MM.1S (cell line): ENCODE data around the gene NDFIP1.

Experiments
- DNase-seq: peaks from one replicate; pipeline ENCODE4 v3.0.0-alpha.2; 2015
- H2AFZ ChIP-seq: fragments of 300-600 bp; sonication (generic); 2 replicates; pipeline ENCODE4 v1.6.0; 2016; ENCODE audit warnings: antibody characterized with exemption, low read length
- H3F3A ChIP-seq: fragments of 300-600 bp; sonication (generic); 2 replicates; pipeline ENCODE4 v1.6.1; 2016; ENCODE audit warnings: mild to moderate bottlenecking, antibody characterized with exemption, low read length, moderate library complexity, mixed read lengths; ENCODE audit not compliant: insufficient read depth
- H3K27ac ChIP-seq: fragments of 300-600 bp; sonication (generic); 2 replicates; pipeline ENCODE4 v1.5.1; 2016; ENCODE audit warnings: mild to moderate bottlenecking, low read length
- H3K27me3 ChIP-seq: fragments of 300-600 bp; sonication (generic); replicated peaks from 2 replicates; pipeline ENCODE4 v1.6.0; 2016; ENCODE audit warnings: low read length; ENCODE audit not compliant: insufficient read depth
- H3K36me3 ChIP-seq: fragments of 300-600 bp; sonication (generic); replicated peaks from 2 replicates; pipeline ENCODE4 v1.6.1; 2016; ENCODE audit warnings: mild to moderate bottlenecking, low read length, mixed read lengths; ENCODE audit not compliant: insufficient read depth
- H3K4me1 ChIP-seq: fragments of 300-600 bp; sonication (generic); 2 replicates; pipeline ENCODE4 v1.6.1; 2016; ENCODE audit warnings: low read length, mixed read lengths
- H3K4me2 ChIP-seq: fragments of 300-600 bp; sonication (generic); 2 replicates; pipeline ENCODE4 v1.6.0; 2016; ENCODE audit warnings: low read depth, low read length
- H3K4me3 ChIP-seq: fragments of 300-600 bp; sonication (generic); 2 replicates; pipeline ENCODE4 v1.5.1; 2016; ENCODE audit warnings: low read length, mixed read lengths
- H3K79me2 ChIP-seq: fragments of 300-600 bp; sonication (generic); 2 replicates; pipeline ENCODE4 v1.6.1; 2016; ENCODE audit warnings: mixed run types, low read length, mixed read lengths
- H3K9ac ChIP-seq: fragments of 300-600 bp; sonication (generic); 2 replicates; pipeline ENCODE4 v1.6.1; 2016; ENCODE audit warnings: low read length, mixed read lengths
- H3K9me2 ChIP-seq: fragments of 300-600 bp; sonication (generic); replicated peaks from 2 replicates; pipeline ENCODE4 v1.6.1; 2016; ENCODE audit warnings: mild to moderate bottlenecking, low read length, mixed read lengths; ENCODE audit not compliant: insufficient read depth
- H3K9me3 ChIP-seq: fragments of 300-600 bp; sonication (generic); replicated peaks from 2 replicates; pipeline ENCODE4 v1.6.1; 2016; ENCODE audit warnings: mild to moderate bottlenecking, low read length, mixed read lengths; ENCODE audit not compliant: insufficient read depth
- H4K20me1 ChIP-seq: fragments of 300-600 bp; sonication (generic); 2 replicates; pipeline ENCODE4 v1.6.1; 2016; ENCODE audit warnings: mild to moderate bottlenecking, low read length, moderate library complexity, mixed read lengths; ENCODE audit not compliant: insufficient read depth
- CTCF ChIP-seq: fragments of 300-600 bp; sonication (generic); IDR thresholded peaks from 2 replicates; pipeline ENCODE4 v1.5.1; 2016; ENCODE audit warnings: antibody characterized with exemption, low read length, mixed read lengths
- EZH2 ChIP-seq: fragments of 300-600 bp; sonication (generic); optimal IDR thresholded peaks from 2 replicates; pipeline ENCODE3; 2017; ENCODE audit warnings: low read depth, mild to moderate bottlenecking, antibody characterized with exemption, low read length, mixed read lengths
- EZH2phosphoT487 ChIP-seq: fragments of 300-600 bp; sonication (generic); IDR thresholded peaks from 2 replicates; pipeline ENCODE4 v1.6.1; 2018; ENCODE audit warnings: antibody characterized with exemption, low read length

Gene NDFIP1

GRCh38 chr5:142110988-142111687, 2.6 kb downstream of the NDFIP1 start:
- TF ChIP-seq CTCF (no peak), EZH2phosphoT487 (no peak), EZH2 (no peak)
- Histone ChIP-seq H3K4me3 (no peak overlapping the region), H4K20me1 (peaks cover 7% of the 10 kb centered on the region), H3K4me2 (peak overlapping the region; percentile 81; the same call in 1 of the 2 replicates), H3K27me3 (no peaks in the 10 kb centered on the region), H3K27ac (no peak overlapping the region), H3K79me2 (peaks cover 72% of the 10 kb centered on the region), H3K36me3 (no peaks in the 10 kb centered on the region), H3K4me1 (peaks cover 16% of the 10 kb centered on the region; the same call in 1 of the 2 replicates), H3F3A (peaks cover 15% of the 10 kb centered on the region), H3K9me2 (no peaks in the 10 kb centered on the region), H2AFZ (no peak overlapping the region), H3K9ac (no peak overlapping the region), H3K9me3 (no peaks in the 10 kb centered on the region)
- no peak for DNase-seq

- peaks cover 98% of the 10 kb centered on the region for H3K79me2 ChIP-seq
- no peak overlapping the region for H3K4me3 ChIP-seq
- no peak for DNase-seq
- peaks cover 28% of the 10 kb centered on the region for H3K4me1 ChIP-seq
- no peaks in the 10 kb centered on the region for H3K27me3 ChIP-seq
- H3K4me2 ChIP-seq = no peak overlapping the region
- TF ChIP-seq CTCF = no peak
- no peak for TF ChIP-seq EZH2phosphoT487
- TF ChIP-seq EZH2 = no peak
- H4K20me1 ChIP-seq = peaks cover 7% of the 10 kb centered on the region
- H3F3A ChIP-seq = peaks cover 9% of the 10 kb centered on the region
- H3K9ac ChIP-seq = no peak overlapping the region
- no peak overlapping the region for H3K27ac ChIP-seq
- no peaks in the 10 kb centered on the region for H3K36me3 ChIP-seq
- no peak overlapping the region for H2AFZ ChIP-seq
- H3K9me2 ChIP-seq = no peaks in the 10 kb centered on the region
- H3K9me3 ChIP-seq = no peaks in the 10 kb centered on the region
Observed at GRCh38 chr5:142114687-142115086, 6.1 kb downstream of the NDFIP1 start.

GRCh38 chr5:142115937-142116614, 7.5 kb downstream of the NDFIP1 start:
- peaks cover 6% of the 10 kb centered on the region for H3F3A ChIP-seq
- no peaks in the 10 kb centered on the region for H3K36me3 ChIP-seq
- no peak overlapping the region for H3K4me3 ChIP-seq
- H3K27me3 ChIP-seq = no peaks in the 10 kb centered on the region
- peaks cover 7% of the 10 kb centered on the region for H4K20me1 ChIP-seq
- TF ChIP-seq EZH2phosphoT487 (no peak), EZH2 (no peak), CTCF (no peak)
- no peak overlapping the region for H3K4me2 ChIP-seq
- H3K4me1 ChIP-seq = peaks cover 26% of the 10 kb centered on the region
- no peaks in the 10 kb centered on the region for H3K9me2 ChIP-seq
- DNase-seq = no peak
- H3K79me2 ChIP-seq = peaks cover 95% of the 10 kb centered on the region
- H3K9ac ChIP-seq = no peak overlapping the region
- H3K9me3 ChIP-seq = no peaks in the 10 kb centered on the region
- H2AFZ ChIP-seq = no peak overlapping the region
- H3K27ac ChIP-seq = no peak overlapping the region
